ENCODE results near the gene JAK3.

DNA sequence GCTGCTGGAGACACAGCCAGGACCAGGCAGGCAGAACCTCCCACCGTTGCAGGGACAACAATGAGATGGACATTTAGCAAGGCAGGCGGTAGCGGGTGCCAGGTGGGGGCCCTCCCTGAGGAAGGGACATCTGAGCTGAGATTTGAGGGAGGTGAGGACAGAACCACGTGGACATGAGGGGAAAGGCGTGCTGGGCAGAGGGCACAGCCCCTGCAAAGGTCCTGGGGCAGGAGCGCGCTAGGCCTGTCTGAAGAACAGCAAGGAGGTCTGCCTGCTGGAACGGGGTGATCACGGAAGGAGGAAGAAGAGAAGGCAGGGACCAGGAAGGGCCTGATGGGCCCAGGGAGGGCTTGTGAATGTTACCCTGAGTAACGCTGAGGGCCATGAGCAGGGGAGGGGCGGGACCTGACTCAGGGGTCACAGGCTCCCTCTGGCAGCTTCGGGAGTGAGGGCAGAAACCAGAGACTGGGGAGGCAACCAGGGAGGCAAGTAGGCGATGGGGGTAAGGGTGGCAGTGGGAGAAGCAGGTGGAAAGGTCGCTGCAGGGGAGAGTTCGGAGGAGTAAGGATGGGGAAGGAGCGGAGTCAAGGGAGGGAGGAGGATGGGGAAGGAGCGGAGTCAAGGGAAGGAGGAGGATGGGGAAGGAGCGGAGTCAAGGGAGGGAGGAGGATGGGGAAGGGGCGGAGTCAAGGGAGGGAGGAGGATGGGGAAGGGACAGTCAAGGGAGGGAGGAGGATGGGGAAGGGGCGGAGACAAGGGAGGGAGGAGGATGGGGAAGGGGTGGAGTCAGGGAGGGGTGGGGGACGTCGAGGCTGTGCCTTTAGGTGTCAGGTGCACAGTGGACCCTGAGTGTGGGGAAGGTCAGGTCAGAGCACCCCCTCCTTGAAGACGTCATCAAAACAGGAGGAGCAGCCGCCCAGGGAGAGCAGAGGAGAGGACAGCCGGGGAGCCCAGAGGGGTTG is 68.5 kb downstream of the JAK3 start:
- TF ChIP-seq POLR2AphosphoS5 (IDR thresholded peaks at IDR 0.05; ENCODE audit: low read depth, low read length) (no peak), REST (IDR thresholded peaks at IDR 0.05; ENCODE audit: insufficient read depth in 1 of 2, low read depth in 2 of 2, low read length in 2 of 2) (no peak), TAF1 (IDR thresholded peaks at IDR 0.05; ENCODE audit: borderline replicate concordance, insufficient read depth, low read length) (no peak)

All from PFSK-1 (cell line).